ENCODE results near the gene SLC12A5. TPM values are rescaled to one million over a fixed set of nuclear protein-coding genes. Genes with fewer than 3 reads are reported as not detected.

The SLC12A5 gene
- total RNA-seq, 1 donor from 2014 or later: 1.2 TPM

DNA sequence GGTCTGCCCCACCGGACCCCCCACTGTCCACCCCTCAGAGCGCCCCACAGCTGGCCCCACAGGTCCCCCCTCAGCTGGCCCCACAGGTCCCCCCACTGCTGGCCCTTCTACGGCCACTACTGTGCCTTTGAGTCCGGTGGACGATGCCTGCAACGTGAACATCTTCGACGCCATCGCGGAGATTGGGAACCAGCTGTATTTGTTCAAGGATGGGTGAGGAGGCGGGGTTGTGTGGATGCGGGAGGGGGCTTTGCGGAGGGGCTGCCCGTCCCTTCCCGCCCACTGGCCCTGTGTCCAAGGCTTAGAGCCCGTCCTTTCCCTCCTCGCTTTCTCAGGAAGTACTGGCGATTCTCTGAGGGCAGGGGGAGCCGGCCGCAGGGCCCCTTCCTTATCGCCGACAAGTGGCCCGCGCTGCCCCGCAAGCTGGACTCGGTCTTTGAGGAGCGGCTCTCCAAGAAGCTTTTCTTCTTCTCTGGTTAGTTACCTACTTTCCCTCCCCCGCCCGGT lies 15.6 kb upstream of the SLC12A5 start:
- Histone ChIP-seq H3K9me3 (no peaks in the 10 kb centered on the region), H3K4me1 (peaks cover 19% of the 10 kb centered on the region), H3K27me3 (ENCODE audit: low read depth) (peaks cover 81% of the 10 kb centered on the region), H3K27ac (no peak overlapping the region), H3K36me3 (no peaks in the 10 kb centered on the region), H3K4me3 (no peak overlapping the region)
- intact Hi-C loops (cut with DNase I): no loop called here
- DNase-seq (no peak), ATAC-seq (no peak)
- TF ChIP-seq, protein P1, sequence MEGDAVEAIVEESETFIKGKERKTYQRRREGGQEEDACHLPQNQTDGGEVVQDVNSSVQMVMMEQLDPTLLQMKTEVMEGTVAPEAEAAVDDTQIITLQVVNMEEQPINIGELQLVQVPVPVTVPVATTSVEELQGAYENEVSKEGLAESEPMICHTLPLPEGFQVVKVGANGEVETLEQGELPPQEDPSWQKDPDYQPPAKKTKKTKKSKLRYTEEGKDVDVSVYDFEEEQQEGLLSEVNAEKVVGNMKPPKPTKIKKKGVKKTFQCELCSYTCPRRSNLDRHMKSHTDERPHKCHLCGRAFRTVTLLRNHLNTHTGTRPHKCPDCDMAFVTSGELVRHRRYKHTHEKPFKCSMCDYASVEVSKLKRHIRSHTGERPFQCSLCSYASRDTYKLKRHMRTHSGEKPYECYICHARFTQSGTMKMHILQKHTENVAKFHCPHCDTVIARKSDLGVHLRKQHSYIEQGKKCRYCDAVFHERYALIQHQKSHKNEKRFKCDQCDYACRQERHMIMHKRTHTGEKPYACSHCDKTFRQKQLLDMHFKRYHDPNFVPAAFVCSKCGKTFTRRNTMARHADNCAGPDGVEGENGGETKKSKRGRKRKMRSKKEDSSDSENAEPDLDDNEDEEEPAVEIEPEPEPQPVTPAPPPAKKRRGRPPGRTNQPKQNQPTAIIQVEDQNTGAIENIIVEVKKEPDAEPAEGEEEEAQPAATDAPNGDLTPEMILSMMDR (IDR thresholded peaks at IDR 0.05): no peak

DNA sequence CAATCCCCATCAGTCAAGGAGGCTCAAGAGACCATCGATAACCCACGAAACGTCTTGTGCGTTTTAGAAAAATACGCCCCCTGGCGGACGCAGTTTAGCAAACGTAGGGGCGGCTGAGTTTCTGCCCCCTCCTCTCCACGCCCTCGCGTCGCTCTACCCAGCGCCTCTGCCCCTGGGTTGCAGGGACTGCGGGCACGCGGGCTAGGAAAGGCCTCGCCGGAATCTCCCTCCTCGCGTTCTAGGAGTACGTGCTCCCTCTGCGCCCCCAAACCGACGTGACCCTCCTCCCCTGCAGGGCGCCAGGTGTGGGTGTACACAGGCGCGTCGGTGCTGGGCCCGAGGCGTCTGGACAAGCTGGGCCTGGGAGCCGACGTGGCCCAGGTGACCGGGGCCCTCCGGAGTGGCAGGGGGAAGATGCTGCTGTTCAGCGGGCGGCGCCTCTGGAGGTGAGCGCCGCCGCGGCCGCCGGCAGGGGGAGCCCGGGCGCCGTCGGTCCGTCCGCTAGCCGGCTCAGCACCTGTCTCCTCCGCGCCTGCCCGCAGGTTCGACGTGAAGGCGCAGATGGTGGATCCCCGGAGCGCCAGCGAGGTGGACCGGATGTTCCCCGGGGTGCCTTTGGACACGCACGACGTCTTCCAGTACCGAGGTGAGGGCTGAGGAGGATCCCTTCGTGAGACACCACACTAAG lies 15.0 kb upstream of the SLC12A5 start:
- no peaks in the 10 kb centered on the region for H3K36me3 ChIP-seq
- H3K9me3 ChIP-seq: no peaks in the 10 kb centered on the region
- H3K4me1 ChIP-seq: peaks cover 19% of the 10 kb centered on the region
- peak; percentile 70 for DNase-seq
- intact Hi-C loops (cut with DNase I): no loop called here
- ATAC-seq: peak; percentile 83 to 90
- TF ChIP-seq, protein P1 (IDR thresholded peaks at IDR 0.05): peak; percentile 81
- H3K4me3 ChIP-seq: peak overlapping the region; percentile 24
- no peak overlapping the region for H3K27ac ChIP-seq
- H3K27me3 ChIP-seq (ENCODE audit: low read depth): peaks cover 85% of the 10 kb centered on the region

DNA sequence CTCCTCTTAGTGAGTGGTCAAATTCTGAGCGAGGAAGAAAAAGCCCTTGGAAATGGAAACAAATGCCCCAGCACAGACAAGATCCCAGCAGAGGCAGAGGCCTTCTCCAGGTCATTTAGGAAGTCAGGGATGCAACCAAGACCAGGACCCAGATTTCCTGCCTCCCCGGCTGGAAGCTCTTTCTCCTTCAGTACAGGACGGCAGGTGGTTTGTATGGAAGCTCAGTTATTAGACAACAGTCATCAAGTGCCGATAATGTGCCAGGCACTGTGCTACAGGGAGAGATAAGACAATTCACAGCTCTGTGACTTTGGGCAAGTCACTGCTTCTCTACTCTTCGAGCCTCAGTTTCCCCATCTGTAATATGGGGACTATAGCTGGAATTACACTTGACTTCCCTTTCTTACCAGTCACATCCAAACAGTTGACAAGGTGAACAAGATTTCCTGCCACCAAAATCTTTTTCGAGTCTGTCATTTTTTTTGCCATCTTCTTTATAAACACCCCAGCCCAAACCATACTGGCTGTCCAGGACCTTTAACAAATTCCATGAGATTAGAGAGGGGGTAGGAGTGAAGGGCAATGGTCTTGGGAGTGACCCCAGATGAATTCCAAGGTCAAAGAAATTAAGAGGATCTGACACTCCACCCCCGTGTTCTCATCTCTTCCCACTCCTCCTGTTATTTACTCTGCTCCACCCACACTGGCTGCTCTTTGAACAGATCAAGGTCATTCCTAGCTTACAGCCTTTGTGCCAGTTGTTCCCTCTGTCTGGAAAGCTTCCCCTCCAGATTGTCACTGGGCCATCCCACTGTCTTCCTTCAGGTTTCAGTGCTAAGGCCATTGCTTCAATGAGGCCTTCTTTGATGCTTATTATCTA lies 14.3 kb upstream of the SLC12A5 start:
- Histone ChIP-seq H3K4me1 (peaks cover 19% of the 10 kb centered on the region), H3K4me3 (no peak overlapping the region), H3K27ac (no peak overlapping the region), H3K36me3 (no peaks in the 10 kb centered on the region), H3K27me3 (ENCODE audit: low read depth) (peaks cover 85% of the 10 kb centered on the region), H3K9me3 (no peaks in the 10 kb centered on the region)
- TF ChIP-seq, protein P1 (IDR thresholded peaks at IDR 0.05): no peak
- ATAC-seq (no peak), DNase-seq (no peak)
- intact Hi-C loops (cut with DNase I): no loop called here

DNA sequence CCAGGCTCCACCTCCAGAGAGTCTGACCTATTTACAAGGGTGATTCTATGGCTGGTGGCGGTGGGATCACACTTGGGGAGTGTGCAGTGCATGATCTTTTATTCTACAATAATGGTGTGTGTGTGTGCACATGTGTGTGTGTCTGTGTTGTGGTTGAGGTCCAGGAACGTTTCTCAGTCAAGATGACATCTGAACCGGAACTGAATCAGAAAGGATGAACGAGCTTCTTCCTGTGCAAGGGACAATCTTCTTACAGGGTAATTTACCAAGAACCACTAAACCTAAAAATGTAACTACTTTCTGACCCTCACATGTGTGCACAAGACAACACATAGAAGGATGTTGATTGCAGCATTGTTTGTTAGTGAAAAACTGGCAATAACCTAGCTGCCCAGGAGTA lies 11.7 kb upstream of the SLC12A5 start:
- no peak for DNase-seq
- no peaks in the 10 kb centered on the region for H3K36me3 ChIP-seq
- no peaks in the 10 kb centered on the region for H3K9me3 ChIP-seq
- ATAC-seq: no peak
- no peak overlapping the region for H3K4me3 ChIP-seq
- TF ChIP-seq, protein P1 (IDR thresholded peaks at IDR 0.05): no peak
- peaks cover 24% of the 10 kb centered on the region for H3K4me1 ChIP-seq
- no peak overlapping the region for H3K27ac ChIP-seq
- peaks cover 85% of the 10 kb centered on the region for H3K27me3 ChIP-seq (ENCODE audit: low read depth)
- intact Hi-C loops (cut with DNase I): no loop called here

DNA sequence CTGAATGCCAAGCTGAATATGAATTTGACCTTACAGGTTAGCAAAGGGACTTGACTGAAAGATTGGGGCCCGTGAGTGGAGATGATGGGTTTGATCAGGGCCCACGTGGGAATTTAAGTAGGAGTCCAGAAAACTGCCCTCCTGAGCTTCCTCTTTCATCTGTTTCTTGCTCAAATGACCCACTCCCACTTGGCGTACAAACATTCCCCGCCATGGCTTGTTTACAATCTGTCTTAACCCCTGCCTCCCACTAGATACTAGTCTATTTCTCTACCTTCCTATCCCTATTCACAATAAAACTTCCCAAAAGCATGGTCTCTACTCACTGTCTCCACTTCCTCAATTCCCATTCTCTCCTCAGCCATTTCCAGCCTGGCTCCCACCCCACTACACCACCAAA lies 10.9 kb upstream of the SLC12A5 start:
- H3K27me3 ChIP-seq (ENCODE audit: low read depth): peaks cover 84% of the 10 kb centered on the region
- H3K36me3 ChIP-seq: no peaks in the 10 kb centered on the region
- peaks cover 28% of the 10 kb centered on the region for H3K4me1 ChIP-seq
- ATAC-seq (no peak), DNase-seq (no peak)
- TF ChIP-seq, protein P1 (IDR thresholded peaks at IDR 0.05): no peak
- intact Hi-C loops (cut with DNase I): no loop called here
- no peak overlapping the region for H3K4me3 ChIP-seq
- H3K9me3 ChIP-seq: no peaks in the 10 kb centered on the region
- H3K27ac ChIP-seq: no peak overlapping the region

All from lower lobe of right lung (tissue), 2 donors.